GM19043 (cell line): ENCODE measurements around the gene CHCHD6.

ENCODE experiments used
- ATAC-seq: cut with Tn5 transposase; IDR thresholded peaks from one replicate; pipeline ENCODE4 v1.9.1; 2021; ENCODE audit warnings: low read depth; ENCODE audit not compliant: unreplicated experiment

Gene CHCHD6, protein sequence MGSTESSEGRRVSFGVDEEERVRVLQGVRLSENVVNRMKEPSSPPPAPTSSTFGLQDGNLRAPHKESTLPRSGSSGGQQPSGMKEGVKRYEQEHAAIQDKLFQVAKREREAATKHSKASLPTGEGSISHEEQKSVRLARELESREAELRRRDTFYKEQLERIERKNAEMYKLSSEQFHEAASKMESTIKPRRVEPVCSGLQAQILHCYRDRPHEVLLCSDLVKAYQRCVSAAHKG

DNA sequence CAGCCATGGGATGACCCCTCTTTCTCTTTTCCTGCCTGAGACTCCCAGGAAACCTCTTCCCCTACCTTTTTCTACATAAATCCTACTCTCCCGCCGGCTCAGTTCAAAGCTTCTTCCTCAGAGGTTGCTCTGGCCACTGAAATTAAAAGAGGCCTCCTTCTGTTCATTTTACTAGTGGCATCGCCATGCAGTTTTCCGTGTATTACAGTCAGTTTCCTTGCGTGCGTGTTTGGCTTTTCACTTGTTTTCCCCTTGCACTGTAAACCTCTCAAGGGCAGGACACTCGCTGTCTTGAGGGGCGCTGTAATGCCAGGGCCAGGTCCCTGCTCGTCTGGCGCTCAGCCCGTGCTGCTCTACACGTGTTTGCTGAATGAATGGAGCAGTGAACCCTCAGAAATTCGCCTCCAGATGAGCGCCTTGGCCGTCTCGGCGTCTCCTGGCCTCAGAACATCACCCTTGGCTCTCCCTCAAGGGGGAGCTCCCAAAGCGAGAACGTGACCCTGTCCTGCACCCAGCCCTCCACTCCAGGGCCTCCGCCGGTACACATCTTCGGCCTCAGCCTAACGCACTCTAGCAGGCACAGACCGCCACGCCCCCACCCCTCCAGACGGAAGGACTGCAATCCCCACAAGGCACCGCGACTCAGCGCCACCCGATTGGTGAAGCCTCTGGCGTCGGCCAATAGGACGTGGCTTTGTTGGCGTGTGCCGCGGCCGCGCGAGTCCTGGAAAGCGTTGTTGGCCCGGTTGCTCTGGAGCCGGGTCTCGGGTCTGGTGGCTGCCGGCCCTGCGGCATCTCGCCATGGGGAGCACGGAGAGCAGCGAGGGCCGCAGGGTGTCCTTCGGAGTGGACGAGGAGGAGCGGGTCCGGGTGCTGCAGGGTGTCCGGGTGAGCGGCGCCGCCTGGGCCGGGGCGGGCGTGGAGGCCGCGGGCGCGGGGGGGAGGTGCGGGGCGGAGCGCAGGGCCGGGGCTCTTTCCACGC, at the start of gene CHCHD6:
Gene CHCHD6 (plus strand): TSS at position 729 of the 982 bp plus-strand sequence. CDS start 73 bp downstream, at position 802.
- peak; percentile 96 for ATAC-seq

DNA sequence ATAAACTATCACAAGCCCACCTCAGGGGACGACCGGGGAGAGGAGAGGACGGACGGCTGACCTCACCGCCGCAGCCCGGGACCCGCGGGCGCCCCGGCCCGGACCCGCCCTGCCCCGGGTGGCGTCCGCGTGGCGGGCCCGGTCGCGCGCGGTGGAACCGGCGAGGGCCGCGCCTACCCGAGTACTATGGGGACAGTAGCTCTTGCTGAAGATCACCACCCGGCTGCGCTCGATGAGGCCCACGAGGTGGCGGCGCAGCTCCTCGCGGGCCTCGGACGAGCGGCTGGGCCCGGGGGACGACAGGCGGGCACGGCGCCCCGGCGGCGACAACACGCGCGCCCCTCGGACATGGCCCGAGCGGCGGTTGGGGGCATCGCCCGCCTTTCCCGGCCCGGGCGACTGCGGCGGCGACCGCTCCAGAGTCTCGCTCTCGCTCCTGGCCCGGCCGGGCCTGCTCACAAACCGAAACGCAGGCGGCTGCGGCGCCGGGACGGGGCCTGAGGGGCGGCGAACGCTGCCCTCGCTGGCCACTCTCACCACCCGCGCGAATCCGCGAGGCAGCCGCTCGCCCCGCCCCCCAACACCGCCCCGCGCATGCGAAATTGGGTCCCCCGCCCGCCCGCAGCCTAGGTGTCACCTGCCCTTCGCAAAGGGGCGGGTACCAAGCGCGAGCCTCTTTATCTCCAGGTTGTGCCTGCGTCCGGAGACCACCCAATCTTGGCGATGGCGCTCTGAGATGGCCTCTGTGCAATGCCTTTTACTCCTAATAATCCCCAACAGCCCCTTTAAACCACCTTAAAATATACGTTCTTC, 49.3 kb upstream of the CHCHD6 start, which contains the start of gene TXNRD3:
Gene TXNRD3 (minus strand): TSS at position 554 of the 813 bp plus-strand sequence.
- ATAC-seq: no peak

DNA sequence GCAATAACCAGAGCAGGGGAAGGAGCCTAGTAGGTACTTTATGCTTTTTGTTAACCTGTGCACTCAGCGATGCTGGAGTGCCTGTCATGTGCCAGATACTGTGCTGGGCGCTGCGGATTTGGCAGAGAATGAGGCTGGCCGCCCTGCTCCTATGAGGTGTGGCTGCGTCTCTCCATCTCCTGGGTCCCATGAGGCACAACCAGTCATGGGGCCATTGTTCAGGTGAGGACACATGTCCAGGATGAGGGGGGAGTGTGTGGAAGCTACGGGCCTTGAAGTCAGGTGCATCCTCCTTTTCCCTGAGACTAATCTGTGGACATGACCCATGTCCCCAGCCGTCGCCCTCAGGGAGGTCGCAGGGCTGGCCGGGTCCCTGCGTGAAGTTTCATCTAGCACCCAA, 48.2 kb upstream of the CHCHD6 start:
- ATAC-seq: no peak

DNA sequence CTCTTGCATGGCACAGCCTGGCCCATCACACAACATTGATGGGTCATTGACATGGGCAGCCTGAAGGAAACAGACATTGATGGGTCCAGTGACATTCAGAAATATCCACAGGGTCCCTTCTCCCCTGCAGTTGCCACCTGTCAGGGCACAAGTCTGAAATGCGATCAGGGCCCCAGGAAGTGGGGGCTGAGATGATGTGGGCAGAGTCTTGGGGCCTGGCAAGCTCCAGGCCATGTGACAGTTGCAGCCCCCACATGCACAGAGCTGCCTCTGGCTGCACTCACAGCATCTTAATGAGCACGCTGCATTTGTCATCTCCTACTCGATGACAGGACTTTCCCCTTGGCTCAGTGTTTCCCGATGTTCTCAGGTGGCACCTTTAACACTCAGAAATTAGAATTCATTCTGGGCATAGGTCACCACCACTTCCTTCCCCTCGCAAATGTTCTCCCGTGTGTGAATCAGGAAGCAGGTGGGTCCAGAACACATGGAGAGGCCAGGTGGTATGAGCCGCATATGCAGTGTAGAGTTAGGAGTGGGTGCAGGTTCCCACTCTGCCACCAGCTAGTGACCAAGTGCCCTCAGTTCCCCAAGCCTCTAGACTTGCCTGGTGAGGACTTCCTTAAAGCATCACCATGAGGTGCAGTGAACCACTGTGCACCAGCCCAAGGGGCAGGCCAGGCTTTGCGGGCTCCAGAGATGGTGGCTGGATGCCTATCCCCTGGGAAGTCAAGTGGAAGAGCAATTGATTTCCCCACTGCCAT, 47.5 kb upstream of the CHCHD6 start:
- ATAC-seq: no peak

DNA sequence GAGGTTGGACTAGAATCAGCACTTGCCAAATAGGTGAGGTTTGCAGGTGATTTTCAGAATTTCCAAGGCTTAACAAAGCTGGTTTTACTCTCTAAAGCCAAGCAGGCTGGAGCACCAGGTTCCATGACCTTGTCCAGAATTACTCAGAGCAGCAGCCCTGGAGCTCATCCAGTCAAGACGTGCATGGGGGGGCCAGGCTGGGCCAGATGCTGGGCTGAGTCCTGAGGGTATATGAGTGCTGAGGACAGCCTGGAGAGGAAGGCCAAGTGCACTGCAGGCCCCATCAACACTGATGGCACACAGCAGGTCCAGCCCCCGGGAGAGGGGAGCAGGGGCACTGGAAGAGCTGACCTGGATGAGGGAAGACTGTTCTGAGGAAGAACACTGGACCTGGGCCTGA, 46.1 kb upstream of the CHCHD6 start:
- ATAC-seq: no peak

DNA sequence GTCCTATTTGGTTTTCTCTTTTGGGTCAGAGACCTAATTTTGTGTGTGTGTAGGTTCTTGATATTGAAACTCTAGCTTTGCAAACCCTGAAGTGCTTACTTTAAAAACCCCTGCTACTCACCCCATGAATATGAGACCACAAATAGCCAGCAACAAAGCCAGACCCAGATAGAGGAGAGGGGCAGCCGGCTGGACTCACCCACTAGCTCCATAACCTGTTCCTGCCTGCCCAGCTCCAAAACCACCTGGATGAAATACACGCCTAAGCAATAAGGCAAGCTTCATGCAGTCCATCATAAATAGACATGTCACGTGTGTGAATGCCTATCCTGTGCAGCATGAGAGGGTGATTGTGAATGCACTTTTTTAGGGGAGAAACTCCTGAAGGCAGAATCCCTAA, 45.5 kb upstream of the CHCHD6 start:
- no peak for ATAC-seq

DNA sequence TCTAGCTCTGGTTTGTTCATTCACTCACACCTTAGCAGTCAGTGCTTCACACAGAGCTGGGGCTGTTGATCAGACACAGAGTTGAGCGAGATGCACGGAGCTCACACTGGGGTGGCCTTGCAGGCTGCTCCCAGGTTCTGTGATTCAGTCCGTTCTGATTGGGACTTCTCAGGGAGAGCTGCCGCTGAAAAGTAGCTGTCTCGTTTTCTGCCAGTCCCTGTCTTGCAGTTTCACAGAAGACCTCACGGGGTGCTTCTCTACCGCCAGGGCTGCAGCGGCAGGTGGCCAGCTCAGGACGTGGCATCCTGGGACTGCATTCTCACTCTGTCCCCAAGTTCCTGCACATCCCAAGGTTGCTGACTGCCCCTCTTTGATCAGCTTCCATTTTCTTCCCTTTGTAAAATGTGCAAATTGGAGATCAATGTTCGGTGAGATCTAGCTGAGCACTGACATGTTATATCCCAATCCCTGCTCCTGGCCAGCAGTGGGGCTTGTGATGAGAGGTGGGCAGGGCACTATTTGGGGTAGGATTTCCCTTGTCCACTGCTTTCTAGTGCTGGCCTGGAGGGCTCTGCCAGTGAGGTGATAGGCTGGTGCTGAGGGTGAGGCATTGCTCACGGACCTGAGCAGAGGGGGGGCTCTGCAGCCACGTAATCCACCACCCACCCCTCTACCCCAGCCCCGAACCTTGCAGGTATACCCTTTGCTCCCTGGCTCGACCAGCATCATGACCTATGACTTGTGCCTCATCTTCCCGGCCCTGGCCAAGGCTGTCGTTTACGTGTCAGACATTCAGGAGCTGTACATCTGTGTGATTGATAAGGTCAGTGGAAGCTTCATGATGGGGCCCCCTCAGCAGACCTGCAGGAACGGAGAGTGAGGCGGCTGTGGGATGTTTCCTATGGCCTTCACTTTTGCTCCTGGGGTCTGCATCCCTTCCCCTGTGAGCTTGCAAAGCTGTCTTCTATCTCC, 43.8 kb upstream of the CHCHD6 start:
- ATAC-seq: no peak

DNA sequence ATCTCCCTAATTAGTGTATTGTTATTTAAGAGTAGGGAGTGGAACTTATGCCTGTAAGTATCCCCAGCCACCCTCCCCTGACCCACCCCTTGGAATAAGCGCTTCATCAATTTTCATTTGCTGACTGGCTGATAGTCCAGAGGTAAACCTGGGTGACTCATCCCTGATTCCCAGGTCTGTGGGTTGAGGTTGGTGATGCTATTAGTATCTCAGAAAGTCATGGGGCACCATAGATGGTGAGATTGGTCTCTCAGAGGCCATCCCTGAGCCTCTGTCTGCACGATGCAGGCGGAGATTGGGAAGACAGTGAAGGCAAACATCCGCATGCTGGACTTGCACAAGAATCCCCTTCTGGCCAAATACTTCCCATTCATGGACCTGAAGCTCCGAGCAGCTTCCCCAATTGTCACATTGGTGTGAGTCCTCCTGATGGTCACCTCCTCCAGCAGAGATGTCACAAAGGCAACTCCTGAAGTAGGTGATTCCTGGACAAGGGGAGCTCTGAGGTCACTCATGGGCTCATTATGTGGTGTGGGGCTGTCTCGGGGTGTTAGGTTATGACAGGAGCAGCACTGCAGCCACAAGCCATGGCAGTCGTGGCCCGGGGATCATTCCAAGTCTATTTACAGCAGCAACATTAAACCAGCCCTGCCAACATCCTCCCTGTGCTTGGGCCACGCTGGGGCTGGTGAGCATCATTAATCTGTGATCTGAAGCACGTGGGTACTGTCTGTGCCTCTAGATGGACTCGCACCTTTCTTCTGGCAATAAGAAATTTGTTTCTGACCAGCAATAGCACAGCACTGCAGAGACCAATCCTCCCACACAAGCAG, 42.3 kb upstream of the CHCHD6 start:
- ATAC-seq: no peak

DNA sequence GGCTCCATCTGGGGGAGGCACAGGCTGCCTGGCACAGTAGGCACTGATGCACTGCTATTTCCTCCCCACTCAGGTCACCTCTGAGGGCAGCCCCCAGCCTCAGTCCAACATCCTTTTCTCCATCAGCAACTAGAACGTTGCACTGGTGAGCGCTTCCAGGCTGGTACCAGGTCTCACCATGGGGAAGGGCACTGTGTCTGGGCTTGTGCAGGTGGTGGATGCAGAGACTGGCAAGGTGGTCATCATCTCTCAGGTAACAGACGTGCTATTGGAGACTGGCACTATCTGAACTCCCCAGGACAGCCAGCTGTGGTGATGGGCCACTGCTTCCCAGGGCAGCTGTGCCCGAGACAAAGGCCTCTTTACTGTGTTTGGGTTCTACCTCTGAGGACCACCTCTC, 40.8 kb upstream of the CHCHD6 start:
- ATAC-seq: no peak

DNA sequence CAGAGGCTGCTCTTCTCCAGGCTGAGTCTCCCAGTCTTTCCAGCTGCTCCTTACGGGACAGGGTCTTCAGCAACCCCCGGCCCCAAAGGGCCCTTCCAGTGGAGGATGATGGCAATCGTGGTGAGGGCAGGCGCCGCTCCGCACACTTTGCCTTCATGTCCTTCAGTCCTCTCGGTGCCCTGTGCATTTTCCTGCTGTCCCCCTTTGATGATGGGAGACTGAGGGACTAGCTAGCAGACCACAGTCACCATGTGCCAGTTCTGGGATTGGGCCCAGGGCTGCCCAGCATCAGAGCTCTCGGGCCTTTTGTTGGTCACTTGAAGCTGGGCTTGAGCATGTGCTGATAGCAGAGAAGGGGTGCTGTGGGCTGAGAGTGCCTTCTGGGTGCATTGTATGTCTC, 40.3 kb upstream of the CHCHD6 start:
- no peak for ATAC-seq

DNA sequence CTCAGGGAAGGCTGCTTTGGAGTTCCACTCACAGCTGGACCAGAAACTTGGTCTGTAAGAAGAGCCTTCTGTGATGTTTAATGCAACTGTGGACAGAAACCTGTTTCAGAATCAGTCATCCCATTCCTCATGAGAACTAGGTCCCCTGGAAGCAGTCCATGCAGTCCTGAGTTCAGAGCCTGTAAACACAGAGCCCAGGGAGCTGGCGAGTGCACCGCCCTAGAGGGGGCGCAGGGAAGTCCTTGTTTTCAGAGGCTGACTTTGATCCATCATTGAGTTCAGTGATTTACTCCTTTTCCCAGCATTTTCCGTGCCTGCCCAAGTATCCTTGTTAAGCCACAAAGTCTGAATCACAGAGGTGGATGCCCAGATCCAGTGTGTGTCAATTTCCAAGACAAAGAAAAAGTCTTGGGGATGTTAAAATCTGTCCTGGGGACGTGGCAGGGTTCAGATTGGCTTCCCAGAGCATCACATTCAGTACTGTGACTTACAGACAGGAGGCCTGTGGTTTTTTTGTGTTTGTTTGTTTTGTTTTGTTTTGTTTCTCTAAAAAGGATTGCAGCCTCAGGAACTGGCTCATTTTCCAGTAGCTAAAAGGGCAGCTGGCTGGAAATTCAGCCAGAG, 39.3 kb upstream of the CHCHD6 start:
- no peak for ATAC-seq

DNA sequence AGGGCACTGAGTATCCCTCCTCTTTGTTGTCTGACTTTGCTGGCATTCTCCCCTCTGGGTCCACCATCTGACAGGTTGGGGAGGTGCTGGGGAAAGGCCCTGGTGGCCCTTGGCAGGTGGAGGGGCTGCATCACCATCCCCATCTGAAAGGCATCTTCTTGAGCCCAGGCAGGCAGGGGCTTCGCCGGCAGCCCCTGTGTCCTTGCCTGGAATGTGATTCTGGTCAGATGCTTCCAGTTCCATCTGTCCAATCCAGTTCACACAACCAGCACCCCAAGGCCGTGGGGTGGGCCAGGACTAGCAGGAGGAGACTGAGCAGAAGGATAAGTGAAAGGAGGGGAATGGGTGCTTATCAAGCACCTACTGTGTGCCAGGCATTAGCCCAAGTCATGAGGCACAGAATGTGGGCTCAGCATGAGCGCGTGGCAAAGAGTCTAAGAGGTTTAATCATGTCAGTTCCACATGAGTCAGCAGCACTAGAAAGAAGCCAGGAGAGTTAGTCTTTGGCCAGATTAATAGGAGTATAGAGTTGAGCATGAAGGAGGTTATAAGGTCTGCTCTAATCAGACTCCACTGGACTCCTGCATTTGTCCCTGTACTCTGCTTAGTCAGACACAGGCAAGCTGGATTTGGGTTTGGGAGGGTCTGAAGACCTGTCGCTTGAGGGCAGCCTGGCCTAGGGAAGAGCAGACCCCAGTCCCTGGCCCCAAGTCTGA, 38.7 kb upstream of the CHCHD6 start:
- ATAC-seq: no peak

DNA sequence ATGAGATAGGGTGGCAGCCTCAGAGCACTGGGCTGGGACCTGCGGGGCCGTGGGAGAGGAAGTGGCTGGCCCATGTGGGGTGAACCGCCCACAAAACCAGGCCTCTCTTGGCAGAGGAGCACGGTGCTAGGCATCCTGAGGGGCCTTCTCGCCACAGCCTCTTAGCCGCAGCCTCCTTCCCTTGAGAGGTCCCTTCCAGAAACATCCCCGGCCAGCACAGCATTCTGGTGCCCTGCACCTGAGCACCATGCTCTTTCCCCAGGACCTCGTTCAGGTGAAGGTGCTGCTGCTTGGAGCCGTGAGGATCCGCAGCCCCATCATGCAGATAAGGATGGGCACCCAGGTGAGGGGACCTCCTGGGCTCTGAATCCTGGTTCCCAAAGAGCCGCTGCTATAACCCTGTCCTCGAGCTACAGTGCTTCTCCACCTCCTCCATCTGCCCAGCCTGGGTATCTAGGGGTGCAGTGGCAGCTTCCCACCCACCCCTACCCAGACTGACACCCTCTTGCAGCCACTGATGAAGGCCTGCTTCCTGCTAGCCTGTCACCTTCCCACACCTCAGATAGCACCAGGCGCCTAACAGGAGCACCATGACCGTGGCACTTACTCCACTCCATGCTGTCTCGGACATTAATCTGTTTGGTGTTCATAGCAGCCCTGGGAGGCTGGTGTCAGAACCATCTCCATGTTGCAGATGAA, 37.9 kb upstream of the CHCHD6 start:
- no peak for ATAC-seq

DNA sequence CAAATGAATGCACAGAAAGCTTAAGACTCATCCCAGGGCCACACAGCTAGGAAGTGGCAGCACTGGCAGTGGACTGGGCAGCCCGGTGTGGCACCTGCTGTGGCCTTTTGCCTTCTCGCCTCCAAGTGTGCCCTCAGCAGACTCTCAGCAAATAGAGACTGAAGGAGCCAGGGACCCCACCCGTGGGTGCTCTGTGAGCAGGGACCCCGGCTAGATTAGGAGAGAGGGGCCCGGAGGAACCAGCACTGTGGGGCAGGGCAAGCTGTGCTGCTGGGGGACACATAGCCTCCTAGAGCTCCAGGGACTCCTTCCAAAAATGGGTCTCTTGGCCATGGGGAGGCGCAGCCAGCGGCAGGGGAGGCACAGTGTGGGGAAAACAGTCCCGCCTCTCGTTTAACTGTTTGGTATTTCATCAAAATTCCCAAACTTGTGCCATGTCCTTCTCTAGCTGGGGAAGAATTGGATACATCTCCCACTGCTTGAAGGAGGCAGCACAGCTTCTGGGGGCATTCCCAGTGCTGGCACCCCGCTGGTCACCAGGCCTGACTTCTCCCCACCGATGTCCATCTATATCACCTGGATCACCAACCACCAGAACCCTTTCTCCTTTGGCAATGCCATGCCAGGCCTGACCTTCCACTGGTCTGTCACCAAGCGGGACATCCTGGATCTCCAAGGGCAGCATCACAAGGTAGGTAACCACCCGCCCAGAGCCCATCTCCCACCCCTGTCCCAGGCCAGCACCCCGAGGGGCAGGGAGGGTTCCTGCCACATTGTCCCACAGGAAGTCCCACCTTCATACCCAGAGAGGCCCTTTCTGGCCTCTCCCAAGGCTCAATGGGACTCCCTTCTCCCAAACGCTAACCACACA, 37.1 kb upstream of the CHCHD6 start:
- no peak for ATAC-seq

DNA sequence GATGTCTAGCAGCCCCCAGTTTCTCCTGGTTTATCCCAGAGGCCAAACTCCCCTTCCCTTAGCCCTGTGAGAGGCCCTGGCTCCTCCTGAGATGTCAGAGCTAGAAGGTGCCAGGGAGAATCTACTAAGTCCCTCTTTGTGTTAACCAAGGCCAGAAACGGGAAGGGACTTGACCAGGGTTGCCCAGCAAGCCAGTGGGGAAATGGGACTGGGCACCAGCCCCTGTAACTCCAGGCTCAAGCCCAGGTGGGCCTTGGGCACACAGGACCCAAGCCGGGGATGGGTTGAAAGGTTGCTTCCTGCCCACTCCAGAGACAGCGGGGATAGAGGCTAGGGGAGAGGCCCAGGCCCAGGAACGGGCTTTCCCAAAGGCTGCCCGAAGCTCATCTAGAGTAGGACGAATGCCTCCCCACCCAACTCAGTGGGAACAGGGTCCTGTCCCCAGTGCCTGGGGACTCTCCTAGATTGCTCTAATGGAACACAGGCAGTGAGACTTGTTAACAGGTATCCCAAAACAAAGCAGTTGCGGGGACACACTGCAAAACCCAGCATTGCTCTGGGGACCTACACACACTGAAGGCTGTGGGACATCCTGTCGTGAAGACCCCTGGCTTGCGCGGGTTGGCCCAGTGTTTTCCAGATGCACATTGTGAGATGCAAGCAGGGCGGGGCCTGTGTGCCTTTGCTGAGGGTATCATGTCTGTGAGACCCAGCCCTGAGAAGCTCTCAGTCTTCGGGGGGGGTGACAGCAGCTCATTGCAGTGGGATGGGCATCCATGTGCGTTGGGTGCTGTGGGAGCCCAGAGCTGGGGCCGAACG, 36.2 kb upstream of the CHCHD6 start:
- ATAC-seq: no peak
